ENCODE results near the gene EIF3B. TPM values are rescaled to one million over a fixed set of nuclear protein-coding genes. Genes with fewer than 3 reads are reported as not detected.

Gene EIF3B
- total RNA-seq, 2 experiments from 2014 or later, result 166 to 167 TPM

- intact Hi-C loops (cut with DNase I, micrococcal nuclease), result no loop called here
- Mint-ChIP-seq H3K9me3 (no peaks in the 10 kb centered on the region), H3K27ac (no peak overlapping the region), H3K4me1 (ENCODE audit: low read depth) (peaks cover 21% of the 10 kb centered on the region), H3K4me3 (no peak overlapping the region), H3K36me3 (ENCODE audit: low read depth) (peaks cover 7% of the 10 kb centered on the region), H3K27me3 (no peaks in the 10 kb centered on the region)
- peaks cover 19% of the 10 kb centered on the region for H3K4me1 ChIP-seq (ENCODE audit: insufficient read depth, low read length)
- DNase-seq (no peak), ATAC-seq (ENCODE audit: poor library complexity) (no peak)
- ChIA-PET CTCF (interaction anchor here (0.6 kb wide), 1 partner anchor 48 kb away, joined by 3 read pairs; no protein-coding TSS in a partner anchor), POLR2A (no interaction called here)
- H3K27me3 ChIP-seq (ENCODE audit: control insufficient read depth in 1 of 2, insufficient read depth in 2 of 2, low read length in 2 of 2), result no peaks in the 10 kb centered on the region
- no peak overlapping the region for H3K4me3 ChIP-seq (ENCODE audit: low read length)
- H3K27ac ChIP-seq (ENCODE audit: low read depth in 1 of 2, low read length in 2 of 2), result no peak overlapping the region
- no peak for TF ChIP-seq CTCF (IDR thresholded peaks at IDR 0.05)
- H3K36me3 ChIP-seq (ENCODE audit: insufficient read depth, low read length), result peaks cover 9% of the 10 kb centered on the region
- H3K9me3 ChIP-seq (ENCODE audit: control insufficient read depth in 1 of 2, insufficient read depth in 1 of 2, low read length in 2 of 2), result no peaks in the 10 kb centered on the region
Measured at GRCh38 chr7:2420216-2420933, 65.7 kb downstream of the EIF3B start.

- H3K27ac Mint-ChIP-seq, result no peak overlapping the region
- Histone ChIP-seq H3K27me3 (ENCODE audit: control insufficient read depth in 1 of 2, insufficient read depth in 2 of 2, low read length in 2 of 2) (no peaks in the 10 kb centered on the region), H3K9me3 (ENCODE audit: control insufficient read depth in 1 of 2, insufficient read depth in 1 of 2, low read length in 2 of 2) (no peaks in the 10 kb centered on the region), H3K36me3 (ENCODE audit: insufficient read depth, low read length) (peaks cover 9% of the 10 kb centered on the region), H3K4me3 (ENCODE audit: low read length) (no peak overlapping the region), H3K27ac (ENCODE audit: low read depth in 1 of 2, low read length in 2 of 2) (no peak overlapping the region), H3K4me1 (ENCODE audit: insufficient read depth, low read length) (peaks cover 20% of the 10 kb centered on the region)
- peaks cover 7% of the 10 kb centered on the region for H3K36me3 Mint-ChIP-seq (ENCODE audit: low read depth)
- H3K27me3 Mint-ChIP-seq, result no peaks in the 10 kb centered on the region
- POLR2A ChIA-PET, result no interaction called here
- H3K4me3 Mint-ChIP-seq, result no peak overlapping the region
- intact Hi-C loops (cut with DNase I, micrococcal nuclease), result no loop called here
- H3K9me3 Mint-ChIP-seq, result no peaks in the 10 kb centered on the region
- no peak for TF ChIP-seq CTCF (IDR thresholded peaks at IDR 0.05)
- CTCF ChIA-PET, result no interaction called here
- DNase-seq (no peak), ATAC-seq (ENCODE audit: poor library complexity) (no peak)
- H3K4me1 Mint-ChIP-seq (ENCODE audit: low read depth), result peaks cover 12% of the 10 kb centered on the region
Measured at GRCh38 chr7:2421943-2422310, 67.3 kb downstream of the EIF3B start.

- Histone ChIP-seq H3K27me3 (ENCODE audit: control insufficient read depth in 1 of 2, insufficient read depth in 2 of 2, low read length in 2 of 2) (no peaks in the 10 kb centered on the region), H3K27ac (ENCODE audit: low read depth in 1 of 2, low read length in 2 of 2) (no peak overlapping the region), H3K4me1 (ENCODE audit: insufficient read depth, low read length) (peaks cover 3% of the 10 kb centered on the region), H3K4me3 (ENCODE audit: low read length) (no peak overlapping the region), H3K9me3 (ENCODE audit: control insufficient read depth in 1 of 2, insufficient read depth in 1 of 2, low read length in 2 of 2) (peaks cover 0 to 3% of the 10 kb centered on the region in 2 experiments), H3K36me3 (ENCODE audit: insufficient read depth, low read length) (peaks cover 6% of the 10 kb centered on the region)
- no peak overlapping the region for H3K27ac Mint-ChIP-seq
- H3K4me3 Mint-ChIP-seq, result no peak overlapping the region
- no peak for TF ChIP-seq CTCF (IDR thresholded peaks at IDR 0.05)
- no peaks in the 10 kb centered on the region for H3K9me3 Mint-ChIP-seq
- peaks cover under 1% of the 10 kb centered on the region for H3K36me3 Mint-ChIP-seq (ENCODE audit: low read depth)
- ChIA-PET POLR2A (interaction anchor here (0.8 kb wide), 1 partner anchor 19 kb away, joined by 3 read pairs; no protein-coding TSS in a partner anchor), CTCF (no interaction called here)
- ATAC-seq (ENCODE audit: poor library complexity) (no peak), DNase-seq (no peak)
- intact Hi-C loops (cut with DNase I, micrococcal nuclease), result no loop called here
- peaks cover under 1% of the 10 kb centered on the region for H3K4me1 Mint-ChIP-seq (ENCODE audit: low read depth)
- no peaks in the 10 kb centered on the region for H3K27me3 Mint-ChIP-seq
Measured at GRCh38 chr7:2425749-2426148, 71.1 kb downstream of the EIF3B start.

Other genes starting within 250 kb of the EIF3B start
- 100 to 1,000 TPM; 157 to 160 TPM for gene MAD1L1, start 121.9 kb upstream of the EIF3B start, total RNA-seq
- gene MRM2, start 112.6 kb upstream of the EIF3B start, total RNA-seq, result 1 to 10 TPM; 3.6 to 3.7 TPM
- gene NUDT1, start 112.6 kb upstream of the EIF3B start, total RNA-seq, result 10 to 100 TPM; 12.8 to 13.0 TPM
- gene SNX8, start 40.4 kb upstream of the EIF3B start, total RNA-seq, result 1 to 10 TPM; 4.2 to 4.5 TPM
- 1 to 10 TPM; 6.6 to 8.6 TPM for gene CHST12, start 48.8 kb downstream of the EIF3B start, total RNA-seq
- not detected for gene GRIFIN, start 121.6 kb downstream of the EIF3B start, total RNA-seq
- gene LFNG, start 164.9 kb downstream of the EIF3B start, total RNA-seq, result 10 to 100 TPM; 96.7 to 99.8 TPM
- gene BRAT1, start 200.7 kb downstream of the EIF3B start, total RNA-seq, result 10 to 100 TPM; 24.1 to 24.5 TPM
- gene IQCE, start 204.2 kb downstream of the EIF3B start, total RNA-seq, result 1 to 10 TPM; 4.3 to 5.6 TPM

Measured in CD4-positive, alpha-beta T cell (primary cell).